GM18858 (cell line): ENCODE data around the gene JUNB.

Source experiments
- ATAC-seq: cut with Tn5 transposase; IDR thresholded peaks from one replicate; pipeline ENCODE4 v1.9.1; 2021; ENCODE audit not compliant: unreplicated experiment

Gene JUNB

DNA sequence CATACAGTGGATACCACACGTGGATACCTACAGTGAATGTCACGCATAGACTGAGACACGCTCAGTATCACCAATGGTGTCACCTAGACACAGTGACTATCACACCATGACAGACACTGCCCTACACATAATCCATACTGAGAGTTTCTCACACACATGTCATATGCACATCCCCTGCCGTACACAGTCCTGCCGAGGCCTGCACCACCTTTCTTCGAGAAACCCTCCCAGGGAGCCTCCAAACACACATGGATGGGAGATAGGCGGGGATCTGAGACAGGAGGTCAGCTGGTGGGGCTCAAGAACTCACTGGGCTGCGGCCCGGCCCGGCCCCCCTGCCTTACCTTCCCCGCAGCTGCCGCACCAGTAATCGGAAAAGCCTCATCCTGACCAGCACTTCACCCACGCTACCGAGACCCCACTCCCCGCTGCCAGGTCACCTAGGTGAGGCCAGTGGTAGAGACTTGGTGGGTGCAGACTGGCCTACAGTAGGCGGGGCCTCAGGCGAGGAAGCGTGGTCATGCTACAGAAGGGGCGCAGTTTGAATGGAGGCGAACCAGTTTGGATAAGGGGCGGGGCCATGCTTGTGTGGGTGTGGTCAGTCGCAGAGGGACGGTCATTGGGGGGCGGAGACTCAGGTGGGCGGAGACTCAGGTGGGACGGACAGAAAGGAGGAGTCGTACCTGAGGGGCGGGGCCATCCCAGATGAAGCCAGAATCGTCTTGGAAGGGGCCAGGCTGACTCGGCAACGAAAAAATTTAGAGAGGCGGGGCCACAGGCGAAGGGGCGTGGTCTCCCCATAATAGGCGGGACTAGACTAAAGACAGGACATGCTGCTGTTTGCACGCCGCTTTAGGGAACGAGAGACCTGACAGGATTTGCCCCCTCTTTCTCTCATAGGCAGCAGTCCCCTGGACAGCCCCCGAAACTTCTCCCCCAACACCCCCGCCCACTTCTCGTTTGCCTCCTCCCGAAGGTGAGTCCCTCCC lies 49.1 kb downstream of the JUNB start:
- ATAC-seq, result no peak

DNA sequence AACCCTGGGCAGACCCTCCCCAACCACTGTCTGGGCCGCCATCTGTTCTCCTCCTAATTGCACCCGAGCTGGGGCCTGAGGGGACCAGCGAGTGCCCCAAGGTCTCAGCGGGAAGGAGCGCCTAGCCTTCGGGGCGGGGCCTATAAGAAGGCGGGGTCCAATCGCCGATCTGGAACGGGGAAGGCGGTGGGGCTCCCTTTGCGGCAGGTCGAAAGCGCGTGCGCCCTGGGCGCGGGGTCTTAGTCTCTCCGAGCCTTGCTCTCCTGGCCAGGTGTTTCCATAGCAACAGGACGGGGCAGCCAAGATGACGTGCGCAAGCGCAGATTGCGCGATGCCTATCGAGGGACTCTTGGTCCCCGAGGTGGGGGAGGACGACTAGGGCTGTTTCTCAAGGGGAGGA lies 49.8 kb downstream of the JUNB start:
- no peak for ATAC-seq

DNA sequence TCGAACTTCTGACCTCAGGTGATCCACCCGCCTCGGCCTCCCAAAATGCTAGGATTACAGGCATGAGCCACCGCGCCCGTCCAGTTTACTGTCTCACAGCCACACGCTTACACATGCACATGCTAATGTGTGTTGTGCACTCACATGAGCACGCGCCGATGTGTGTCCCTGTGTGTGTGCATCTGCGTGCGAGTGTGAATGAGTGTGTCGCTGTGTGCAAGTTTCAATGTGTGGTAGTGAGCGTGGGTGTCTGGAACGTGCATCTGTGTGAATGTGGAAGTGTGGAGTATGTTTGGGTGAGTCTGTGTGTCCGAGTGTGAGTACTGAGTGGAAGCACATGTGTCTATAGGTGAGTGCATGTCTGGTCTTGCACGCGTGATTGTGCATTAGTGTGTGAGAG lies 51.2 kb downstream of the JUNB start:
- no peak for ATAC-seq
